ENCODE results near the gene NHSL1. TPM values are rescaled to one million over a fixed set of nuclear protein-coding genes. Genes with fewer than 3 reads are reported as not detected.
A peak's percentile ranks its signal among the peaks of the same experiment; 100 is the strongest.

The NHSL1 gene
- total RNA-seq, 2 donors from 2014 or later = 16.3 to 17.5 TPM

DNA sequence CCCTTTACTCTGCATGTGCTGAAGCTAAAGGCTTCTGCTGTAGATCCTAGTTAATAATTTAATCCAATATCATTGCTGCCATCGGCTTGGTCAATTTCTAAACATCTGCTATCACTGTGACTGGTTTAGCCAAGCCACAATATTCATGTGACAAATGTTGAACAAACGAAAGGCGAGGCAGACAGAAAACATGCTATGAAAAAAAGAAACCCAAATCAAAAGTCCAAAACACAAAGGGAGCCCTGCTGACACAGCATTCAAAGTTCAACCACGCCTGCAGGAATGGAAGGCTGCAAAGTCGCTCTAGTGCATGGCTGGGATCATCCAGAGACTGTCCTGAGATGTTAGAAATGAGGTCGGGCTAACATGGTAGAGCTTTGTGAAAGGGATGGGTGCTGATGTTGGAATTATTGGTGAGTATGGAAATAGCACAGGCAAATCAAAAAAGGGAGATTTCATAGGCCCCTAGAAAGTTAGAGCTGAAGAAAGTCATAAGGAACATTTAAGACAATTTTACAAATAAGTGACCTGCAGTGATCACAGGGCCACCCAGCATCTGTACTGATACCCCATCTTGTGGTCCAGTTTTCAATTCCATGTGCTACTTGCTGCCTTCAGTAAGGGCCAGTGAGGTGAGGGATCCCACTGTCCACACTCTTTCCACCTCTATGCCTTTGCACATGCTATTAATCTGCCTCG lies 8.8 kb upstream of the NHSL1 start:
- H3K9me3 ChIP-seq (ENCODE audit: control insufficient read depth, low read length) = no peaks in the 10 kb centered on the region
- no peaks in the 10 kb centered on the region for H3K36me3 ChIP-seq (ENCODE audit: control insufficient read depth, insufficient read depth, low read length)
- H3K4me1 ChIP-seq (ENCODE audit: control insufficient read depth, insufficient read depth, low read length) = no peaks in the 10 kb centered on the region
- Mint-ChIP-seq H3K4me3 (no peak overlapping the region), H3K27ac (no peak overlapping the region), H3K9me3 (no peaks in the 10 kb centered on the region), H3K27me3 (ENCODE audit: insufficient read depth) (no peaks in the 10 kb centered on the region), H3K36me3 (ENCODE audit: low read depth) (no peaks in the 10 kb centered on the region), H3K4me1 (peaks cover 13% of the 10 kb centered on the region)
- H3K9ac ChIP-seq (ENCODE audit: extremely low read depth, low read length, poor library complexity, severe bottlenecking) = no peak overlapping the region
- 84 to 89% methylated on average over 5 to 7 of the region's 7 CpGs for WGBS, 2 experiments (ENCODE audit: insufficient coverage in 1 of 2, insufficient read length in 1 of 2)
- DNase-seq = no peak
- no peak overlapping the region for H3K4me3 ChIP-seq (ENCODE audit: low read length)
- H3K27ac ChIP-seq (ENCODE audit: low read depth, low read length) = peak overlapping the region; percentile 28
- TF ChIP-seq, protein P1, sequence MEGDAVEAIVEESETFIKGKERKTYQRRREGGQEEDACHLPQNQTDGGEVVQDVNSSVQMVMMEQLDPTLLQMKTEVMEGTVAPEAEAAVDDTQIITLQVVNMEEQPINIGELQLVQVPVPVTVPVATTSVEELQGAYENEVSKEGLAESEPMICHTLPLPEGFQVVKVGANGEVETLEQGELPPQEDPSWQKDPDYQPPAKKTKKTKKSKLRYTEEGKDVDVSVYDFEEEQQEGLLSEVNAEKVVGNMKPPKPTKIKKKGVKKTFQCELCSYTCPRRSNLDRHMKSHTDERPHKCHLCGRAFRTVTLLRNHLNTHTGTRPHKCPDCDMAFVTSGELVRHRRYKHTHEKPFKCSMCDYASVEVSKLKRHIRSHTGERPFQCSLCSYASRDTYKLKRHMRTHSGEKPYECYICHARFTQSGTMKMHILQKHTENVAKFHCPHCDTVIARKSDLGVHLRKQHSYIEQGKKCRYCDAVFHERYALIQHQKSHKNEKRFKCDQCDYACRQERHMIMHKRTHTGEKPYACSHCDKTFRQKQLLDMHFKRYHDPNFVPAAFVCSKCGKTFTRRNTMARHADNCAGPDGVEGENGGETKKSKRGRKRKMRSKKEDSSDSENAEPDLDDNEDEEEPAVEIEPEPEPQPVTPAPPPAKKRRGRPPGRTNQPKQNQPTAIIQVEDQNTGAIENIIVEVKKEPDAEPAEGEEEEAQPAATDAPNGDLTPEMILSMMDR (conservative IDR thresholded peaks at IDR 0.05) = no peak
- H3K27me3 ChIP-seq (ENCODE audit: control insufficient read depth, insufficient read depth, low read length, poor library complexity, severe bottlenecking) = no peaks in the 10 kb centered on the region

DNA sequence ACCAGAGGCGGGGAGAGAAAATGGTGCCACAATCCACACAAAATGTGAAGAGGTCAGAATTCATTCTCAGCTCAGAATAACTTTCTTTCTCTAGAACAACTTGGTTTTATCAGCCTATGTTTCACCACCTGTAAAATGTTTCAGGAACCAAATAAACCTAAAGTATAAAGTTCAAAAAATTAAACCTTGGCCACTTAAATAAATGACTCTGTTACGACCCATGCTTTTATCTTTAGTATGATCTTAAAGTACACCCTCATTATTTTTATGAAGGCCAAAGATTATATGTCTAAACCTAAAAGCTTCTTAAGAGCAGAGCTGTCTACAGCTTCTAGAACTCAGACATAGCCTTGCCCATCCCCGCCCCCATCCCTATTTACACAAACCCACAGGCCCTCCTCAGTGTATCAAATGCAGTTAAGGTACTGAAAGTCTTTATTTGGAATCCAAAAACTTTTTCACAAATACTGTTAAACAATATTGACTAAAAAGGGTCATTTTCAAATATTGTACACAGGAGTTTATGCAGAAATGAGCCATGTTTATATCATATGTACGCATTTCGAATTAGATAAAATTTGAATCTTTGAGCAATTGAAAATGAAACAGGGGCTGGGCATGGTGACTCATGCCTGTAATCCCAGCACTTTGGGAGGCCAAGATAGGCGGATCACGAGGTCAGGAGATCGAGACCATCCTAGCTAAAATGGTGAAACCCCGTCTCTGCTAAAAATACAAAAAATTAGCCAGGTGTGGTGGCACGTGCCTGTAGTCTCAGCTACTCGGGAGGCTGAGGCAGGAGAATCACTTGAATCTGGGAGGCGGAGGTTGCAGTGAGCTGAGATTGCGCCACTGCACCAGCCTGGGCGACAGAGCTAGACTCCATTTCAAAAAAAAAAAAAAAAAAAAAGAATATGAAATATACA lies 5.7 kb upstream of the NHSL1 start:
- Mint-ChIP-seq H3K9me3 (no peaks in the 10 kb centered on the region), H3K27ac (no peak overlapping the region), H3K36me3 (ENCODE audit: low read depth) (no peaks in the 10 kb centered on the region), H3K4me1 (peaks cover 11% of the 10 kb centered on the region), H3K4me3 (no peak overlapping the region), H3K27me3 (ENCODE audit: insufficient read depth) (no peaks in the 10 kb centered on the region)
- Histone ChIP-seq H3K9ac (ENCODE audit: extremely low read depth, low read length, poor library complexity, severe bottlenecking) (no peak overlapping the region), H3K9me3 (ENCODE audit: control insufficient read depth, low read length) (no peaks in the 10 kb centered on the region), H3K27ac (ENCODE audit: low read depth, low read length) (no peak overlapping the region), H3K4me3 (ENCODE audit: low read length) (no peak overlapping the region), H3K4me1 (ENCODE audit: control insufficient read depth, insufficient read depth, low read length) (no peaks in the 10 kb centered on the region), H3K27me3 (ENCODE audit: control insufficient read depth, insufficient read depth, low read length, poor library complexity, severe bottlenecking) (no peaks in the 10 kb centered on the region), H3K36me3 (ENCODE audit: control insufficient read depth, insufficient read depth, low read length) (no peaks in the 10 kb centered on the region)
- TF ChIP-seq, protein P1 (conservative IDR thresholded peaks at IDR 0.05) = no peak
- WGBS, 2 experiments (ENCODE audit: insufficient coverage in 1 of 2, insufficient read length in 1 of 2) = 95 to 100% methylated on average over 9 to 12 of the region's 14 CpGs
- peak; percentile 27 for DNase-seq

DNA sequence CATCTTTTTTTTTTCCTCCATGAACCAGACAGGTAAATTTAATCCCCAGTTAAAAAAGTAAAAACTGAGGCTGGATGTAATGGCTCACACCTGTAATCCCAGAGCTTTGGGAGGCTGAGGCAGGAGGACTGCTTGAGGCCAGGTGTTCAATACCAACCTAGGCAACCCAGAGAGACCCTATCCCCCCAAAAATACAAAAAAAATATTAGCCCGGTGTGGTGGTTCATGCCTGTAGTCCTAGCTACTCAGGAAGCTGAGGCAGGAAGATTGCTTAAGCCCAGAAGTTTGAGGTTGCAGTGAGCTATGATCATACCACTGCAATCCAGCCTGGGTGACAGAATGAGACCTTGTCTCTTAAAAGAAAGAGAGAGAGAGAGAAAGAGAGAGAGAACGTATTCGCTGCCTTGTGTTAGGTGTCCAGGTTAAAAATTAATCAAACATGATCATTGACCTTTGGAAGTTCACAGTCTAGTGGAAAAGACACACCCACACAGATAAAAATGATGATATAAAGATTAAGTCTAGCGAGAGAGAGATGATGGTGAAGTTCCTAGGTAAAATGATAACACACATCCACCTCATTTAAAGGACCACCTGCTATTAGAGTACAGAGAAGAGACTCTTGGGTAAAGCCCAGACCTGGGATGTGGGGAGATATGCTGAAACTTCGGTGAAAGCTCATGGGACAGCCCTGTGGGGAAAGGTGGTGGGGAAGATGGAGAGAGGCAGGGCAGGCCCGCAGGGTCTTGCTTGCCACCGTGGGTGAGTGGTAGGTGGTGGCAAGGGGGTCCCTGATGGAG lies 4.8 kb upstream of the NHSL1 start:
- Mint-ChIP-seq H3K9me3 (no peaks in the 10 kb centered on the region), H3K4me1 (peaks cover 20% of the 10 kb centered on the region), H3K36me3 (ENCODE audit: low read depth) (no peaks in the 10 kb centered on the region), H3K27me3 (ENCODE audit: insufficient read depth) (no peaks in the 10 kb centered on the region), H3K27ac (no peak overlapping the region), H3K4me3 (no peak overlapping the region)
- peaks cover 4% of the 10 kb centered on the region for H3K4me1 ChIP-seq (ENCODE audit: control insufficient read depth, insufficient read depth, low read length)
- no peak overlapping the region for H3K27ac ChIP-seq (ENCODE audit: low read depth, low read length)
- no peak overlapping the region for H3K4me3 ChIP-seq (ENCODE audit: low read length)
- no peak overlapping the region for H3K9ac ChIP-seq (ENCODE audit: extremely low read depth, low read length, poor library complexity, severe bottlenecking)
- H3K27me3 ChIP-seq (ENCODE audit: control insufficient read depth, insufficient read depth, low read length, poor library complexity, severe bottlenecking) = no peaks in the 10 kb centered on the region
- TF ChIP-seq, protein P1 (conservative IDR thresholded peaks at IDR 0.05) = no peak
- H3K36me3 ChIP-seq (ENCODE audit: control insufficient read depth, insufficient read depth, low read length) = no peaks in the 10 kb centered on the region
- H3K9me3 ChIP-seq (ENCODE audit: control insufficient read depth, low read length) = no peaks in the 10 kb centered on the region
- DNase-seq = no peak
- 93 to 94% methylated on average over 3 to 6 of the region's 7 CpGs for WGBS, 2 experiments (ENCODE audit: insufficient coverage in 1 of 2, insufficient read length in 1 of 2)
